GM13977 (cell line): ENCODE data around the gene CXCR5.
A peak's percentile ranks its signal among the peaks of the same experiment; 100 is the strongest.

Source experiments
- DNase-seq: peaks from one replicate; pipeline ENCODE4 v3.0.0; 2012; ENCODE audit warnings: low spot score
- in situ Hi-C: fragments of 300-500 bp; cut with MboI; formaldehyde crosslinking; loops from one replicate; pipeline ENCODE4 v1.12.0; 2022; ENCODE audit warnings: low sequenced_read_pairs, low pct_unique_long_range_greater_than_20kb, mixed read lengths, inconsistent platforms; ENCODE audit not compliant: unreplicated experiment
- TF ChIP-seq, protein P1 (sequence below): IDR thresholded peaks from 2 replicates; pipeline ENCODE4 v1.5.1; 2012; ENCODE audit warnings: mild to moderate bottlenecking, control low read depth; ENCODE audit not compliant: insufficient read depth; ENCODE audit errors: extremely low read depth, missing control alignments

CXCR5 gene

DNA sequence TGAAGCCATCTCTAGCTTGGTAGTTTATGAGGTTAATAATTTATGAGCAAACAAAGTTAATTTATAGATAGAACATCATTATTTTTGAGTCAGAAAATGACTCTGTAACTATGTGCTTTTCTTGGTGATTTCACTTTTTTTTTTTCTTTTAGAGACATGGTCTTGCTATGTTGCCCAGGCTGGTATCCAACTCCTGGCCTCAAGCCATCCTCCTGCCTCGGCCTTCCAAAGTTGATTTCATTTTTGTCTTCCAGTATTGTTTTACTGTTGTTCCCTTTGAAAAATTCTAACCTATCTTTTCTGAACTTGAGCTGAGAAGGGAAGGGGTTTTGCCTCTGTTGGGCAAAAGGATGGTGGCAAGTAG is 706 bp upstream of the CXCR5 start:
- no peak for DNase-seq
- TF ChIP-seq, protein P1, sequence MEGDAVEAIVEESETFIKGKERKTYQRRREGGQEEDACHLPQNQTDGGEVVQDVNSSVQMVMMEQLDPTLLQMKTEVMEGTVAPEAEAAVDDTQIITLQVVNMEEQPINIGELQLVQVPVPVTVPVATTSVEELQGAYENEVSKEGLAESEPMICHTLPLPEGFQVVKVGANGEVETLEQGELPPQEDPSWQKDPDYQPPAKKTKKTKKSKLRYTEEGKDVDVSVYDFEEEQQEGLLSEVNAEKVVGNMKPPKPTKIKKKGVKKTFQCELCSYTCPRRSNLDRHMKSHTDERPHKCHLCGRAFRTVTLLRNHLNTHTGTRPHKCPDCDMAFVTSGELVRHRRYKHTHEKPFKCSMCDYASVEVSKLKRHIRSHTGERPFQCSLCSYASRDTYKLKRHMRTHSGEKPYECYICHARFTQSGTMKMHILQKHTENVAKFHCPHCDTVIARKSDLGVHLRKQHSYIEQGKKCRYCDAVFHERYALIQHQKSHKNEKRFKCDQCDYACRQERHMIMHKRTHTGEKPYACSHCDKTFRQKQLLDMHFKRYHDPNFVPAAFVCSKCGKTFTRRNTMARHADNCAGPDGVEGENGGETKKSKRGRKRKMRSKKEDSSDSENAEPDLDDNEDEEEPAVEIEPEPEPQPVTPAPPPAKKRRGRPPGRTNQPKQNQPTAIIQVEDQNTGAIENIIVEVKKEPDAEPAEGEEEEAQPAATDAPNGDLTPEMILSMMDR = no peak
- in situ Hi-C loops = no loop called here

DNA sequence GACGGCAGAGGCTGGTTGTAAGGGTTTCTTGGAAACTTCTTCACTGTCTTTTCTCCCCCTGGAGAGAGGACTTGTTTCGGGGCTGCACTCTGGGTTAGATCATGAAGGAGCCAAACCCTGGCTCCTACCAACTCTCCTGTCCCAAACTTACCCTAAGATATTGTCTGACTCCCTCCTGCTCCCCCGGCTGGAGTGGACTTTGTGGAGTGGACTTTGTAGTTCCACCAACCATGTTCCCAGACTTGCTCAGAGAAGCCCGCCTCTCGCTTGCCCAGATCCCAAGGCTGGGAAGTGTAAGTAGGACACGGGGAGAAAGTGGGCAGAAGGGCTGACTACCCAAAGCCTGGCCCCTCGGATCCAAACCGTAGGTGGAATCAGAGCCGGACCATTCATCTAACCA is 1.2 kb downstream of the CXCR5 start:
- in situ Hi-C loops = no loop called here
- no peak for DNase-seq
- TF ChIP-seq, protein P1 = no peak

DNA sequence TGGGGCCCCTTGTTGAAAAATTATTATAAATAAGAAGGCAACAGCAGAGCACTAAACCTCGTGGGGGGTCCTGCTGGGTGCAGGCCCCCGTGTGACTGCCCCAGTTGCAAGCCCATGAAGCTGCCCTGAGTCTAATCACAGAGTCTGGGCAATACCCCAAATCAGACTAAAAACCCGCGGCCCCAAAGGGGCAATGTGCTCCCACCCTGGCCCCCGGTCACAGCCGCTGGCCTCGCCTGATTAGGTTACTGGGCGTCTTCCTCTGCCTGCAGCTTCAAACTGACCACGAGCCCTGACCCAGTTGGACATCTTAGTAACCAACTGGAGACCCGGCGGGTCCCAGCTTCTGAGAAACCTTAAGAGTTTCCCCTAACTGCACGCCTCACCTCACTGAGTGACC is 1.6 kb downstream of the CXCR5 start:
- DNase-seq = no peak
- TF ChIP-seq, protein P1 = no peak
- in situ Hi-C loops = no loop called here

DNA sequence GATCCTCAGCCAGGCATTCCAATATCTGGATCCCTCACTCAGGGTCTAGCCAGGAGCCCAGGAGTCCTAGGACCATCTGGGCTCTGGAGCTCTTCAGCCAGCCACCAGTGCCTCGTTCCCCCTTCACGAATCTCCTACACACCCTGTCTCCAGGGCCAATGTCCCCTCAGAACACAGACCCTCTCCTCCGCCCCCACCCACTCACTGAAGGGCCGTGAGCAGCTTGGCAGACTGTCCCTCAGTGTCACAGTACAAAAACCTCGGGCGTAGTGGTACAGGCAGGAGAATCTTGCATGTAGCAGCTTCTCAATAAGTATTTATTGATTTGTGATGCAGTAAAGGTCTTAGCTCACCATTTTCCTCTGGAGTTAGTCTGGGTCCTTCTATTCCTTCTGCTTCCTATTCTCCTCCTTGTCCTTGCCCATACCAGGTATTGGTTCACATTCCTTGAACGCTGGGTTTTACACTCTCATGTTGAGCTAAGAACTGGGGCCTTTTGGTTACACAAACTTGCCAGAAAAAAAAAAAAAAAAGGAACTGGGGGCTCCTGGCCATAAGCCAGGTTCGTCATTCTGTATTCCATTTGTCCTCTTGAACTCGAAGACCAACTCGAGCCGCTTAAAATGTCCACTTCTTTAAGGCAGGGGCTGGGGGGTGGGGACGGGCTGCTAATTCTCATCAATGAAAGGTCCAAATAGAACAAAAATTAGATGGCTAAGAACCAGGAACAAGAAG is 2.3 kb downstream of the CXCR5 start:
- in situ Hi-C loops = no loop called here
- peak; percentile 13 for DNase-seq
- TF ChIP-seq, protein P1 = no peak

DNA sequence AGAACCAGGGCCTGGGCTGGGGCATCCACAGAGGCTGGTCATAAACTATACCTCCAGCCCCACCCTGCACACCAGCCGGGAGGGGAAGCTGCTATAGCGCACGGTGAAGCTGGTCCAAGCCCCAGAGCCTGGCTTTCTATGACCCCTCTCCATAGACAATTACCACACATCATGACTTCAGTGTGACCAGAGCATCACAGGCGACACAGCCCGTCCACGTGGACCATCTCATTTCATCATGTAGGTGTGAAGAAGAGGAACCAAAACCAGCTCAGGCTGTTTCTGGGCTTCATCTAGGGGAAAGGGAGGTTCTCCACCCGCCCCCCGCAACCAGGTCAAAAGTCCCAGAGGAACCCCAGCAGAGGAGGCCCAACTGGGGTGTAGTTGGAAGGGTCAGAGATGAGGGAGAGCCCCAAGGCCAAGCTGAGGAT is 3.0 kb downstream of the CXCR5 start:
- in situ Hi-C loops = no loop called here
- TF ChIP-seq, protein P1 = no peak
- peak; percentile 73 for DNase-seq

DNA sequence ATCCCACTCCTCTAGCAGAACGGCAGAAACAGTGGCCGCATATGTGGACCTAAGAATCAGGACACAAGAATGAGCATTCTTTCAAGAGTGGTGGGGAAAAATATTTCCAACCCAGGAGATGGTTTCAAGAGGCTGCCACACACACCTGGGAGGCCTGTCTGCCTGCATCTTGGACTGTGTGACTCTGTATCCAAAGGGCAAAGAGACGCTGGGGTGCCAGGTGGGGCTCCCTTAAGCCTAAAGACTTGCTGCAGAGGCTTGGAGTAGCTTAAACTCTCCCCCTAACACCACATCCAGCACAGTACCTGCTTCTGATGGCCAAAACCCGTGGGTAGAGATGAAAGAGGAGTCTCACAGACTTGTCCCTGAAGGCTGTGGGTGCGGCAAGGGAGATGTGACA is 3.5 kb downstream of the CXCR5 start:
- TF ChIP-seq, protein P1 = no peak
- in situ Hi-C loops = no loop called here
- no peak for DNase-seq

DNA sequence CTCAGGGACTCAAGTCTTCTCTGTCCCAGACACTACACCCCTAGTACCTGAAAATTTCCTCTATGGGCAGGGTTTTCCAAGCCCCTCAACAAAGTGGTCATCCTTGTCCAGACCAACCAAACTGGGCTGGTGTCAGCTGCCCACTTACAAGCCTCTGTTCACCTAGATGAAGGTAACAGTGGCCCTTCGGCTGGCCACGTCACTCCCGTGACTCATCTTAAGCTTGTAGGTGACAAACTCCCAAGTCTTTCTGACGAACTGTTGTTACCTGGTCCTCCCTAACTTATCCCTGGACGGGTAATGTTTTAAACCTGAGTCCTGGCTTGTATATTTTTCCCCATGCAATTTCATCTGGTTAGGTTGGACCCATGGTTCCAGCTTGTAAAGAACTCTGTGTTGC is 4.7 kb downstream of the CXCR5 start:
- no peak for DNase-seq
- TF ChIP-seq, protein P1 = no peak
- in situ Hi-C loops = no loop called here
